GM21367 (cell line): ENCODE data around the gene OR52B2.
"Not testable (repeated sequence)": the region's sequence is repeated elsewhere in the genome, so short reads cannot be mapped to it uniquely, and the experiment has no call there.

Source experiments
- ATAC-seq: cut with Tn5 transposase; IDR thresholded peaks from one replicate; pipeline ENCODE4 v1.9.1; 2021; ENCODE audit not compliant: unreplicated experiment

The OR52B2 gene

GRCh38 chr11:6156628-6157359 lies 13.3 kb downstream of the OR52B2 start:
- ATAC-seq: no peak

- no peak for ATAC-seq
Measured at GRCh38 chr11:6152126-6152525, 18.0 kb downstream of the OR52B2 start.

GRCh38 chr11:6151117-6151516 lies 19.0 kb downstream of the OR52B2 start:
- no peak for ATAC-seq

GRCh38 chr11:6143737-6144136 lies 26.4 kb downstream of the OR52B2 start:
- ATAC-seq: not testable (repeated sequence)

GRCh38 chr11:6142936-6143335 lies 27.2 kb downstream of the OR52B2 start:
- no peak for ATAC-seq

- not testable (repeated sequence) for ATAC-seq
Measured at GRCh38 chr11:6135936-6136335, 34.2 kb downstream of the OR52B2 start.

- ATAC-seq: no peak
Measured at GRCh38 chr11:6132431-6132830, 37.7 kb downstream of the OR52B2 start.

- ATAC-seq: no peak
Measured at GRCh38 chr11:6129635-6130034, 40.5 kb downstream of the OR52B2 start.

GRCh38 chr11:6129011-6129410 lies 41.1 kb downstream of the OR52B2 start:
- ATAC-seq: no peak

GRCh38 chr11:6127881-6128280 lies 42.2 kb downstream of the OR52B2 start:
- no peak for ATAC-seq

- ATAC-seq: no peak
Measured at GRCh38 chr11:6124245-6124644, 45.9 kb downstream of the OR52B2 start.
